Skin of body (tissue), 2 donors: ENCODE data around the gene SPRYD4. TPM values are rescaled to one million over a fixed set of nuclear protein-coding genes. Genes with fewer than 3 reads are reported as not detected.
"Not testable (repeated sequence)": the region's sequence is repeated elsewhere in the genome, so short reads cannot be mapped to it uniquely, and the experiment has no call there.

Source experiments
- DNase-seq: peaks from one replicate; lab custom pipeline; 2025; lab: John Stamatoyannopoulos, UW
- total RNA-seq: library from RNA; depleted of rRNA; stranded (reverse); fragments of >200 nt; gene quantifications from one replicate; pipeline ENCODE4 v1.2.3, GENCODE V29; 2014

The SPRYD4 gene
- total RNA-seq, 1 donor from 2014 or later: 1.4 TPM

- no peak for DNase-seq
These were observed 7.8 kb downstream of the SPRYD4 start for GRCh38 chr12:56476143-56476542.

GRCh38 chr12:56476972-56477432, 8.6 kb downstream of the SPRYD4 start:
- DNase-seq: no peak

GRCh38 chr12:56477521-56478225, 9.3 kb downstream of the SPRYD4 start:
- no peak for DNase-seq

- no peak for DNase-seq
These were observed 11.2 kb downstream of the SPRYD4 start for GRCh38 chr12:56479625-56480024.

- no peak for DNase-seq
These were observed 16.2 kb downstream of the SPRYD4 start for GRCh38 chr12:56484566-56484965.

- no peak for DNase-seq
These were observed 18.3 kb downstream of the SPRYD4 start for GRCh38 chr12:56486694-56487093.

GRCh38 chr12:56487448-56488040, 19.2 kb downstream of the SPRYD4 start:
- no peak for DNase-seq

GRCh38 chr12:56488041-56488955, 19.9 kb downstream of the SPRYD4 start, which contains the start of gene GLS2:
Gene GLS2 (minus strand): TSS chr12:56488161. CDS start chr12:56488118, 43 bp downstream.
- DNase-seq: peak; percentile 18

- no peak for DNase-seq
These were observed 22.0 kb downstream of the SPRYD4 start for GRCh38 chr12:56490360-56490759.

- not testable (repeated sequence) for DNase-seq
These were observed 25.2 kb downstream of the SPRYD4 start for GRCh38 chr12:56493409-56494105.

- not testable (repeated sequence) for DNase-seq
These were observed 25.7 kb downstream of the SPRYD4 start for GRCh38 chr12:56494106-56494415.

- not testable (repeated sequence) for DNase-seq
These were observed 26.1 kb downstream of the SPRYD4 start for GRCh38 chr12:56494481-56494880.

GRCh38 chr12:56496704-56497103, 28.3 kb downstream of the SPRYD4 start:
- not testable (repeated sequence) for DNase-seq

GRCh38 chr12:56498126-56498902, 29.9 kb downstream of the SPRYD4 start:
- DNase-seq: not testable (repeated sequence)

- DNase-seq: not testable (repeated sequence)
These were observed 31.1 kb downstream of the SPRYD4 start for GRCh38 chr12:56499452-56499851.

- DNase-seq: not testable (repeated sequence)
These were observed 31.5 kb downstream of the SPRYD4 start for GRCh38 chr12:56499879-56500278.

GRCh38 chr12:56510786-56511185, 42.4 kb downstream of the SPRYD4 start:
- no peak for DNase-seq

- not testable (repeated sequence) for DNase-seq
These were observed 45.6 kb downstream of the SPRYD4 start for GRCh38 chr12:56514014-56514318.

GRCh38 chr12:56517854-56518253, 49.5 kb downstream of the SPRYD4 start:
- DNase-seq: no peak

GRCh38 chr12:56518570-56518969, 50.2 kb downstream of the SPRYD4 start:
- DNase-seq: no peak

- DNase-seq: peak; percentile 12
These were observed 51.7 kb downstream of the SPRYD4 start for GRCh38 chr12:56520048-56520447.
